ENCODE data around the gene ATXN7. TPM values are rescaled to one million over a fixed set of nuclear protein-coding genes. Genes with fewer than 3 reads are reported as not detected.

ATXN7 gene
- total and polyA plus RNA-seq, 2 experiments from 2014 or later = 3.0 to 14.4 TPM

GRCh38 chr3:63845215-63845614 lies 18.5 kb upstream of the ATXN7 start:
- no peaks in the 10 kb centered on the region for H3K27me3 ChIP-seq
- H4K20me1 ChIP-seq (ENCODE audit: insufficient read depth, poor library complexity, severe bottlenecking) = no peaks in the 10 kb centered on the region
- no peak overlapping the region for H3K27ac ChIP-seq
- no peaks in the 10 kb centered on the region for H3K9me2 ChIP-seq (replicated peaks; ENCODE audit: insufficient read depth)
- H3K4me1 ChIP-seq (ENCODE audit: insufficient read depth) = no peaks in the 10 kb centered on the region
- H3K4me2 ChIP-seq = no peak overlapping the region
- H3K9me3 ChIP-seq (ENCODE audit: low read depth) = no peaks in the 10 kb centered on the region
- H3K79me2 ChIP-seq = peaks cover 51% of the 10 kb centered on the region
- no peak for TF ChIP-seq EZH2phosphoT487 (IDR thresholded peaks at IDR 0.05; ENCODE audit: low read depth, severe bottlenecking, unreplicated experiment)
- TF ChIP-seq EZH2 (IDR thresholded peaks at IDR 0.05; ENCODE audit: borderline replicate concordance) = no peak
- no peak for TF ChIP-seq CTCF (IDR thresholded peaks at IDR 0.05; ENCODE audit: poor library complexity)
- H2AFZ ChIP-seq = no peak overlapping the region
- DNase-seq (ENCODE audit: low spot score) = no peak
- H3K4me3 ChIP-seq = no peak overlapping the region
- no peaks in the 10 kb centered on the region for H3K36me3 ChIP-seq (replicated peaks; ENCODE audit: insufficient read depth, low read depth)
- 86% methylated on average over 4 of the region's 4 CpGs for WGBS (ENCODE audit: low lambda C conversion rate, missing lambda C conversion rate)

GRCh38 chr3:63847718-63848450 lies 15.8 kb upstream of the ATXN7 start:
- peaks cover 56% of the 10 kb centered on the region for H3K79me2 ChIP-seq
- TF ChIP-seq EZH2 (IDR thresholded peaks at IDR 0.05; ENCODE audit: borderline replicate concordance) (no peak), CTCF (IDR thresholded peaks at IDR 0.05; ENCODE audit: poor library complexity) (no peak), EZH2phosphoT487 (IDR thresholded peaks at IDR 0.05; ENCODE audit: low read depth, severe bottlenecking, unreplicated experiment) (no peak)
- H3K27me3 ChIP-seq = no peaks in the 10 kb centered on the region
- DNase-seq (ENCODE audit: low spot score) = no peak
- no peaks in the 10 kb centered on the region for H3K9me3 ChIP-seq (ENCODE audit: low read depth)
- no peak overlapping the region for H3K27ac ChIP-seq
- H3K9me2 ChIP-seq (replicated peaks; ENCODE audit: insufficient read depth) = no peaks in the 10 kb centered on the region
- H3K36me3 ChIP-seq (replicated peaks; ENCODE audit: insufficient read depth, low read depth) = no peaks in the 10 kb centered on the region
- no peak overlapping the region for H2AFZ ChIP-seq
- H3K4me2 ChIP-seq = no peak overlapping the region
- H4K20me1 ChIP-seq (ENCODE audit: insufficient read depth, poor library complexity, severe bottlenecking) = no peaks in the 10 kb centered on the region
- no peaks in the 10 kb centered on the region for H3K4me1 ChIP-seq (ENCODE audit: insufficient read depth)
- no peak overlapping the region for H3K4me3 ChIP-seq
- WGBS (ENCODE audit: low lambda C conversion rate, missing lambda C conversion rate) = 32% methylated on average over 1 of the region's 1 CpG

GRCh38 chr3:63849175-63849574 lies 14.5 kb upstream of the ATXN7 start:
- no peak overlapping the region for H2AFZ ChIP-seq
- H3K79me2 ChIP-seq = peaks cover 61% of the 10 kb centered on the region
- TF ChIP-seq EZH2phosphoT487 (IDR thresholded peaks at IDR 0.05; ENCODE audit: low read depth, severe bottlenecking, unreplicated experiment) = no peak
- H3K27ac ChIP-seq = no peak overlapping the region
- no peaks in the 10 kb centered on the region for H3K9me3 ChIP-seq (ENCODE audit: low read depth)
- no peak overlapping the region for H3K4me2 ChIP-seq
- H3K27me3 ChIP-seq = no peaks in the 10 kb centered on the region
- 95% methylated on average over 4 of the region's 4 CpGs for WGBS (ENCODE audit: low lambda C conversion rate, missing lambda C conversion rate)
- no peaks in the 10 kb centered on the region for H3K36me3 ChIP-seq (replicated peaks; ENCODE audit: insufficient read depth, low read depth)
- no peak for DNase-seq (ENCODE audit: low spot score)
- no peaks in the 10 kb centered on the region for H3K4me1 ChIP-seq (ENCODE audit: insufficient read depth)
- no peaks in the 10 kb centered on the region for H3K9me2 ChIP-seq (replicated peaks; ENCODE audit: insufficient read depth)
- no peaks in the 10 kb centered on the region for H4K20me1 ChIP-seq (ENCODE audit: insufficient read depth, poor library complexity, severe bottlenecking)
- no peak overlapping the region for H3K4me3 ChIP-seq

GRCh38 chr3:63851287-63851686 lies 12.4 kb upstream of the ATXN7 start:
- H3K79me2 ChIP-seq = peaks cover 58% of the 10 kb centered on the region
- H3K9me2 ChIP-seq (replicated peaks; ENCODE audit: insufficient read depth) = no peaks in the 10 kb centered on the region
- H3K9me3 ChIP-seq (ENCODE audit: low read depth) = no peaks in the 10 kb centered on the region
- H3K27ac ChIP-seq = no peak overlapping the region
- TF ChIP-seq EZH2phosphoT487 (IDR thresholded peaks at IDR 0.05; ENCODE audit: low read depth, severe bottlenecking, unreplicated experiment) (no peak), CTCF (IDR thresholded peaks at IDR 0.05; ENCODE audit: poor library complexity) (no peak), EZH2 (IDR thresholded peaks at IDR 0.05; ENCODE audit: borderline replicate concordance) (no peak)
- DNase-seq (ENCODE audit: low spot score) = no peak
- 97% methylated on average over 3 of the region's 3 CpGs for WGBS (ENCODE audit: low lambda C conversion rate, missing lambda C conversion rate)
- no peaks in the 10 kb centered on the region for H3K27me3 ChIP-seq
- H4K20me1 ChIP-seq (ENCODE audit: insufficient read depth, poor library complexity, severe bottlenecking) = no peaks in the 10 kb centered on the region
- H3K4me2 ChIP-seq = no peak overlapping the region
- no peak overlapping the region for H3K4me3 ChIP-seq
- no peaks in the 10 kb centered on the region for H3K4me1 ChIP-seq (ENCODE audit: insufficient read depth)
- H3K36me3 ChIP-seq (replicated peaks; ENCODE audit: insufficient read depth, low read depth) = no peaks in the 10 kb centered on the region
- no peak overlapping the region for H2AFZ ChIP-seq

Measured in hepatocyte (in vitro differentiated cells).